ENCODE results near the gene TRPC4. TPM values are rescaled to one million over a fixed set of nuclear protein-coding genes. Genes with fewer than 3 reads are reported as not detected.
A peak's percentile ranks its signal among the peaks of the same experiment; 100 is the strongest.

The TRPC4 gene
- total RNA-seq, 1 donor from 2014 or later: 2.5 TPM

DNA sequence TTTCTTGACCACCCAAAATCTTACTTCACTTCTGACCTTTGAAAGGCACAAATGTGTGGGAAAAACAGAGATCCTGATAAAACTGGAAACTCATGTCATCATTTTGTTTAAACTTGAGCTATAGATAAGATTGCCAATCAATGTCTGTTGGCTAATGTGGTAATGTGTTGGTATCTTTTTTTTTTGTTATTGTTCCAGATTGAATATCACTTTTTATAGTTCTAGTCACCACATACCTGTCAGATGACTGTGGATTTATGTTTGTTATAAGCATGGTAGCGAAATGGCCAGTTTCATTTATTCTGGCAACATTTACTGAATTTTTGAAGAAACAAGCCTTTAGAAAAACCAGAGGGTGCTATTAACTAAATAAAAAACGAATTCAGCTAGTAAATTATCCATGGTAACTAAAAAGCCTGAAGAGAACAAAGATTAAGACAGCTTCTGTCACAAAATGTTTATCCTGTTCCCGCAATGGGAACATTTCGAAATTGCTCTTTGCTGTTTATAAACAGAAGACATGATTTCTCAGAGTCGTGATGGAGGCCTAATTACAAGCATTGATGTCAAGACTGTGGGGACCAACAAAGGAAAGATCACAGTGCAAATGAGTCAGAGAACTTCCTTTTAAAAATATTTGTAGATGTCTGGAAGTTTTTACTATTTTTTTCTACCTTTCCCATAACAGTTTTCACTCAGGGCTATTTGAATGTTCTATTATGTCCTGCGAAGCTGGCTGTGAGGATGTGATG lies 188.1 kb downstream of the TRPC4 start:
- Mint-ChIP-seq H3K4me3 (no peak overlapping the region), H3K9me3 (no peaks in the 10 kb centered on the region), H3K27ac (ENCODE audit: unreplicated experiment) (no peak overlapping the region), H3K27me3 (ENCODE audit: low read depth) (no peaks in the 10 kb centered on the region), H3K36me3 (ENCODE audit: low read depth) (no peaks in the 10 kb centered on the region), H3K4me1 (peaks cover 18% of the 10 kb centered on the region)
- DNase-seq (ENCODE audit: low read depth, low spot score): no peak
- TF ChIP-seq, protein P1, sequence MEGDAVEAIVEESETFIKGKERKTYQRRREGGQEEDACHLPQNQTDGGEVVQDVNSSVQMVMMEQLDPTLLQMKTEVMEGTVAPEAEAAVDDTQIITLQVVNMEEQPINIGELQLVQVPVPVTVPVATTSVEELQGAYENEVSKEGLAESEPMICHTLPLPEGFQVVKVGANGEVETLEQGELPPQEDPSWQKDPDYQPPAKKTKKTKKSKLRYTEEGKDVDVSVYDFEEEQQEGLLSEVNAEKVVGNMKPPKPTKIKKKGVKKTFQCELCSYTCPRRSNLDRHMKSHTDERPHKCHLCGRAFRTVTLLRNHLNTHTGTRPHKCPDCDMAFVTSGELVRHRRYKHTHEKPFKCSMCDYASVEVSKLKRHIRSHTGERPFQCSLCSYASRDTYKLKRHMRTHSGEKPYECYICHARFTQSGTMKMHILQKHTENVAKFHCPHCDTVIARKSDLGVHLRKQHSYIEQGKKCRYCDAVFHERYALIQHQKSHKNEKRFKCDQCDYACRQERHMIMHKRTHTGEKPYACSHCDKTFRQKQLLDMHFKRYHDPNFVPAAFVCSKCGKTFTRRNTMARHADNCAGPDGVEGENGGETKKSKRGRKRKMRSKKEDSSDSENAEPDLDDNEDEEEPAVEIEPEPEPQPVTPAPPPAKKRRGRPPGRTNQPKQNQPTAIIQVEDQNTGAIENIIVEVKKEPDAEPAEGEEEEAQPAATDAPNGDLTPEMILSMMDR (conservative IDR thresholded peaks at IDR 0.05): no peak

DNA sequence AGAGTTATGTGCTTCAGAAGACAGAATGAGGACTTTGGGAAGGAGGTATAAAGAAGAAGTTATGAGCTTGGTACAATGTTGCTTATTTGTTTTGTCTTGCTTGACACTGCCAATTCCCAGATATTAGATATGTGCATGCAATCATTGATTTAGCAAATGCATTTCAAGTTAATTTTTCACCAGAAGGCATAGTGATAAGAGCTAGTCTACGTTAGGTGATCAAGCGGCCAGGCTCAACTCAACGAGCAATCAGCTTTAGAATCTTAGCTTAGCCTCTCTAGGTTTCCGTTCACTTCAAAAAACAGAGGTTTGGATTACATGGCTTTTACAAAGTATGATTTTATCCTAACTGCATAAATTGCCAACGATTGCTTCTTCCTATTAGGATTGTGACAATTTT lies 189.4 kb downstream of the TRPC4 start:
- peaks cover 18% of the 10 kb centered on the region for H3K4me1 Mint-ChIP-seq
- no peaks in the 10 kb centered on the region for H3K27me3 Mint-ChIP-seq (ENCODE audit: low read depth)
- no peak for DNase-seq (ENCODE audit: low read depth, low spot score)
- TF ChIP-seq, protein P1 (conservative IDR thresholded peaks at IDR 0.05): no peak
- no peaks in the 10 kb centered on the region for H3K9me3 Mint-ChIP-seq
- no peak overlapping the region for H3K4me3 Mint-ChIP-seq
- no peak overlapping the region for H3K27ac Mint-ChIP-seq (ENCODE audit: unreplicated experiment)
- H3K36me3 Mint-ChIP-seq (ENCODE audit: low read depth): peaks cover 2% of the 10 kb centered on the region

DNA sequence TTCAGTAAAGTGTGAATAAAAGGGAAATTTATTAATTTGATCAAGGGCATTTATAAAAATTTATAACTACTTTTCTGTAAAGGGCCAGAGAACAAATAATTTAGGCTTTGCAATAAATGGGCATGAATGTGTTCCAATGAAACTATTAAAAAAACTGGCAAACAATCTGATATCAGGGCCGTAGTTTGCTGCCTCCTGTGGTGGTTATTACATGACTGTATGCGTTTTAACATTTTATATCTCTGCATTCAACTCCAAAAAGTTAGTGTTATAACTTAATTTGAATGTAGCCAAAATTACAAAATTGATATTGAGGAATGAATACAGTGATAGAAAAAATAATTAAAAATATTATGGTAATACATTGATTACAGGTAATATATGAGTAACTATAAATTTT lies 190.5 kb downstream of the TRPC4 start:
- TF ChIP-seq, protein P1 (conservative IDR thresholded peaks at IDR 0.05): peak; percentile 45
- no peaks in the 10 kb centered on the region for H3K9me3 Mint-ChIP-seq
- no peak overlapping the region for H3K4me3 Mint-ChIP-seq
- DNase-seq (ENCODE audit: low read depth, low spot score): no peak
- H3K36me3 Mint-ChIP-seq (ENCODE audit: low read depth): peaks cover 2% of the 10 kb centered on the region
- no peak overlapping the region for H3K27ac Mint-ChIP-seq (ENCODE audit: unreplicated experiment)
- no peaks in the 10 kb centered on the region for H3K27me3 Mint-ChIP-seq (ENCODE audit: low read depth)
- H3K4me1 Mint-ChIP-seq: peaks cover 18% of the 10 kb centered on the region

DNA sequence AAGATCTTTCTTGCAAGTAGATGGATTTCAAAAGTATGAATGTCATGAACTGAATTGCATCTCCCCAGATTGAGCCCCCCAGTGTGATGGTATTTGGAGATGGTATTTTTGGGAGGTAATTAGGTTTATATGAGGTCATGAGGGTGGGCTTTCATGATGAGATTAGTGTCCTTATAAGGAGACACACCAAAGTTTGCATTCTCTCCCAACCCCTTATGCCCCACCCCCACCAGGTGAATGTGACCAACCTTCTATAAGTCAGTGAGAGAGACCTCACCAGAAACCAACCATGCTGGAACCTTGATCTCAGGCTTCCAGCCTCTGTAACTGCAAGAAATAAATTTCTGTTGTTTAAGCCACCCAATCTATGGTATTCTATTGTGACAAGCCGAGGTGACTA lies 199.7 kb downstream of the TRPC4 start:
- Mint-ChIP-seq H3K4me1 (peaks cover 11% of the 10 kb centered on the region), H3K27me3 (ENCODE audit: low read depth) (no peaks in the 10 kb centered on the region), H3K4me3 (no peak overlapping the region), H3K36me3 (ENCODE audit: low read depth) (no peaks in the 10 kb centered on the region), H3K27ac (ENCODE audit: unreplicated experiment) (no peak overlapping the region), H3K9me3 (peaks cover 3% of the 10 kb centered on the region)
- TF ChIP-seq, protein P1 (conservative IDR thresholded peaks at IDR 0.05): no peak
- DNase-seq (ENCODE audit: low read depth, low spot score): no peak

DNA sequence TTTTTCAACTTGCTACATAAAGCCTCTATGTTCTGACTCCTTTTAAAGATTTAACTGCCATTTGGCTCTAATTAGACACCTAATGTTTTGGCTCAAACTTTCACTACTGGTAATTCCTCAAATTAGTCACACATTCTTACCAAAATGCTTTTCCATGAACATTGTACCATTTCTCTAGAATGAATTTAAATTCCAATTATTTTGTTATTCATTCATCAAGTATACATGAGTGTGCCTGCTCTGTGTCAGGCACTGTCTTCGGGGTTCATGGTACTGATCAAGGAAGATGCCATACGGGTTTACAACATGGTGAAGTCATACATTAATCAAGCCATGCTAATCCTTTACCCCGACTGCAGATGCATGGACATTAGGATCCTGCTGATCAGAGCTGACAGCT lies 201.9 kb downstream of the TRPC4 start:
- peaks cover 15% of the 10 kb centered on the region for H3K4me1 Mint-ChIP-seq

More for the DNA sequence above, 201.9 kb downstream of the TRPC4 start:
- H3K36me3 Mint-ChIP-seq (ENCODE audit: low read depth): no peaks in the 10 kb centered on the region
- DNase-seq (ENCODE audit: low read depth, low spot score): no peak
- H3K27me3 Mint-ChIP-seq (ENCODE audit: low read depth): no peaks in the 10 kb centered on the region
- no peak overlapping the region for H3K27ac Mint-ChIP-seq (ENCODE audit: unreplicated experiment)
- TF ChIP-seq, protein P1 (conservative IDR thresholded peaks at IDR 0.05): no peak
- H3K4me3 Mint-ChIP-seq: no peak overlapping the region
- H3K9me3 Mint-ChIP-seq: peaks cover 3% of the 10 kb centered on the region
